Endothelial cell of umbilical vein (primary cell): Measurements from ENCODE around the gene MEF2A. TPM values are rescaled to one million over a fixed set of nuclear protein-coding genes. Genes with fewer than 3 reads are reported as not detected.

ENCODE experiments used
- BruUV-seq: library from RNA; stranded (reverse); fragments of 400-500 nt; replicated peaks from 2 replicates; lab custom pipeline; 2021; lab: Mats Ljungman, UMichigan
- CTCF ChIA-PET: fragments of 300-600, 350-600 bp; sonication (Branson Sonifier 250); formaldehyde crosslinking; loops from one replicate; lab custom pipeline; 2021; ENCODE audit warnings: antibody characterized with exemption, inconsistent platforms; lab: Charles Lee
- POLR2A ChIA-PET: fragments of 300-600, 350-600 bp; sonication (Branson Sonifier 250); formaldehyde crosslinking; loops from one replicate; lab custom pipeline; 2021; ENCODE audit warnings: antibody characterized with exemption, inconsistent platforms; lab: Charles Lee
- DNase-seq: peaks from one replicate; pipeline ENCODE4 v3.0.0-alpha.2; 2011; ENCODE audit warnings: low read depth, low spot score
- FAIRE-seq: peaks from 2 replicates; lab custom pipeline; 2011; peaks lifted over from hg19 to GRCh38; lab: Jason Lieb, UNC
- H2AFZ ChIP-seq: 2 replicates; pipeline ENCODE4 v1.6.0; 2012; ENCODE audit warnings: low read depth, low read length, control low read depth, inconsistent platforms
- H3K27ac ChIP-seq: 2 replicates; pipeline ENCODE4 v1.5.1; 2011; ENCODE audit warnings: low read depth, mild to moderate bottlenecking, control low read depth, low read length, moderate library complexity; ENCODE audit not compliant: insufficient read depth
- H3K27me3 ChIP-seq, 2 experiments: 2 replicates each; pipeline versions ENCODE4 v1.6.0 to v1.6.1; 2011; ENCODE audit warnings: low read length in 2 of 2, mixed read lengths in 1 of 2; ENCODE audit not compliant: control insufficient read depth in 2 of 2, insufficient read depth in 2 of 2
- H3K36me3 ChIP-seq, 2 experiments: 2 replicates in 1 of 2; 3 replicates in 1 of 2; pipeline ENCODE4 v1.5.1; 2011; ENCODE audit warnings: low read length in 2 of 2, mild to moderate bottlenecking in 1 of 2, moderate library complexity in 1 of 2; ENCODE audit not compliant: control insufficient read depth in 2 of 2, insufficient read depth in 2 of 2; ENCODE audit errors: extremely low read depth in 1 of 2
- H3K4me1 ChIP-seq: 3 replicates; pipeline ENCODE4 v1.5.1; 2011; ENCODE audit warnings: mild to moderate bottlenecking, low read length; ENCODE audit not compliant: control insufficient read depth, insufficient read depth; ENCODE audit errors: extremely low read depth
- H3K4me2 ChIP-seq: 2 replicates; pipeline ENCODE4 v1.6.1; 2011; ENCODE audit warnings: low read length, control low read depth, mixed read lengths; ENCODE audit not compliant: insufficient read depth
- H3K4me3 ChIP-seq, 3 experiments: fragments of 200-600 bp in 1 of 3; sonication (generic), shearing (Covaris generic) in 1 of 3; replicated peaks in 1 of 3; 2 replicates each; pipeline ENCODE4 v1.5.1; 2011 to 2016; ENCODE audit warnings: control low read depth in 3 of 3, low read length in 3 of 3, mild to moderate bottlenecking in 2 of 3, inconsistent platforms in 1 of 3, low read depth in 1 of 3, moderate library complexity in 1 of 3; ENCODE audit not compliant: insufficient read depth in 1 of 3
- H3K79me2 ChIP-seq: 2 replicates; pipeline ENCODE4 v1.6.0; 2012; ENCODE audit warnings: low read length, inconsistent platforms; ENCODE audit not compliant: control insufficient read depth, insufficient read depth
- H3K9ac ChIP-seq: replicated peaks from 2 replicates; pipeline ENCODE3; 2011; ENCODE audit warnings: low read length, control low read depth; ENCODE audit not compliant: insufficient read depth; ENCODE audit errors: extremely low read depth
- H3K9me1 ChIP-seq: replicated peaks from 3 replicates; pipeline ENCODE4 v1.6.0; 2011; ENCODE audit warnings: mild to moderate bottlenecking, low read length; ENCODE audit not compliant: control insufficient read depth, insufficient read depth; ENCODE audit errors: extremely low read depth
- H3K9me3 ChIP-seq: replicated peaks from 2 replicates; pipeline ENCODE4 v1.5.1; 2012; ENCODE audit warnings: low read length, inconsistent platforms; ENCODE audit not compliant: control insufficient read depth, insufficient read depth
- H4K20me1 ChIP-seq: replicated peaks from 2 replicates; pipeline ENCODE3; 2011; ENCODE audit warnings: mild to moderate bottlenecking, low read length; ENCODE audit not compliant: control insufficient read depth, insufficient read depth; ENCODE audit errors: extremely low read depth
- EZH2 ChIP-seq: IDR thresholded peaks from 2 replicates; pipeline ENCODE4 v1.6.1; 2012; ENCODE audit warnings: borderline replicate concordance, low read depth, mild to moderate bottlenecking, moderate library complexity, low read length, inconsistent platforms; ENCODE audit not compliant: severe bottlenecking
- FOS ChIP-seq: IDR thresholded peaks from 2 replicates; pipeline ENCODE4 v1.6.1; 2011; ENCODE audit warnings: mild to moderate bottlenecking, low read length, moderate library complexity, borderline replicate concordance; ENCODE audit not compliant: insufficient read depth
- GATA2 ChIP-seq: IDR thresholded peaks from 2 replicates; pipeline ENCODE4 v1.7.0; 2011; ENCODE audit warnings: low read depth, mild to moderate bottlenecking, moderate library complexity, mixed read lengths, low read length; ENCODE audit not compliant: insufficient read length, insufficient read depth
- JUN ChIP-seq: IDR thresholded peaks from 2 replicates; pipeline ENCODE4 v1.6.1; 2011; ENCODE audit warnings: borderline replicate concordance, low read depth; ENCODE audit not compliant: insufficient read length, insufficient read depth
- MAX ChIP-seq: IDR thresholded peaks from 2 replicates; pipeline ENCODE4 v1.6.1; 2011; ENCODE audit not compliant: insufficient read depth, insufficient read length
- MYC ChIP-seq: IDR thresholded peaks from one replicate; pipeline ENCODE4 v1.6.1; 2011; ENCODE audit warnings: mild to moderate bottlenecking, low read depth, low read length
- POLR2A ChIP-seq: IDR thresholded peaks from 2 replicates; pipeline ENCODE4 v1.6.1; 2012; ENCODE audit warnings: low read depth, mild to moderate bottlenecking, control low read depth, low read length
- POLR2AphosphoS5 ChIP-seq: IDR thresholded peaks from 2 replicates; pipeline ENCODE4 v1.6.1; 2012; ENCODE audit warnings: low read depth, mild to moderate bottlenecking, control low read depth, low read length, moderate library complexity; ENCODE audit not compliant: insufficient read depth
- dilution Hi-C: fragments of 300-500 bp; cut with MboI; formaldehyde crosslinking; loops from one replicate; pipeline ENCODE4 v1.15.0; 2019; ENCODE audit warnings: low sequenced_read_pairs; ENCODE audit not compliant: extremely low pct_ligation_motif_present
- intact Hi-C: fragments of 100-400 bp; cut with micrococcal nuclease; formaldehyde crosslinking; loops from one replicate; pipeline ENCODE4 v1.10.0; 2022
- polyA plus RNA-seq, 4 experiments: library from polyadenylated mRNA; depleted of rRNA in 3 of 4; stranded (reverse) in 3 of 4; unstranded in 1 of 4; fragments of >200 nt; gene quantifications; 2 replicates each; pipeline versions ENCODE4 v1.2.1 to v1.2.3, GENCODE V29; 2011 to 2012; ENCODE audit warnings: missing spikeins in 1 of 4
- total RNA-seq: library from RNA; stranded (reverse); gene quantifications from 2 replicates; pipeline ENCODE4 v1.2.3, GENCODE V29; 2021
- TF ChIP-seq, protein P1 (sequence below), 2 donors: IDR thresholded peaks; 1 replicate in 1 of 2; 2 replicates in 1 of 2; pipeline ENCODE4 v1.5.1; 2011; ENCODE audit warnings: low read length in 2 of 2, mild to moderate bottlenecking in 2 of 2, moderate library complexity in 2 of 2, control low read depth in 1 of 2, inconsistent platforms in 1 of 2, low read depth in 1 of 2; ENCODE audit not compliant: insufficient read depth in 1 of 2; ENCODE audit errors: extremely low read depth in 1 of 2

MEF2A gene
- total and polyA plus RNA-seq, 2 donors (not counting 3 experiments of a cell fraction or from before 2014, with no cell fraction given): 38.0 to 45.3 TPM

DNA sequence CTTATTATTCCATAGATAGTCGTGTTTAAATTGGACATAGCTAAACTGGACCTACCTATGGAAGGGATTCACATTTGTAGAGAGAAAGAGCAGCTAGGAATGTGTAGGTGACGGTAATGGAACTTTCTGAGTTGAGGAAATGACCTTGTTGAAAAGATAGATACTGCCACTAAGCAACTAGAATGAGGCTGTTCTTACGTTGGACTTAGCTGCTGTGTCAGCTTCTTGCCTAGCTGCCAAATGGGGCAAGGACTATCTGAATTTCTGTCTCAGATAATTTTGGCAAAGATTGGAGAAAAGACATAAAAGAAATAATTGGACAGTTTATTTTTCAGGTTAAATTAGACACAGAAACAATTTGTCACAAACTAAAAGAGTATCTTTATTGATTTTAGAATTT lies 68.8 kb downstream of the MEF2A start:
- intact Hi-C loops: no loop called here

More for the DNA sequence above, 68.8 kb downstream of the MEF2A start:
- ChIA-PET POLR2A (no interaction called here), CTCF (no interaction called here)
- H3K27ac ChIP-seq: no peak overlapping the region
- H3K4me2 ChIP-seq: no peak overlapping the region
- H3K9ac ChIP-seq: no peak overlapping the region
- no TSS peak for BruUV-seq
- H3K9me1 ChIP-seq: no peaks in the 10 kb centered on the region
- no peak for DNase-seq
- peaks cover 0 to 2% of the 10 kb centered on the region in 2 experiments for H3K36me3 ChIP-seq
- no peaks in the 10 kb centered on the region for H3K27me3 ChIP-seq
- peaks cover 28% of the 10 kb centered on the region for H3K79me2 ChIP-seq
- no peak overlapping the region for H3K4me3 ChIP-seq
- H3K4me1 ChIP-seq: peaks cover 16% of the 10 kb centered on the region
- H4K20me1 ChIP-seq: no peaks in the 10 kb centered on the region
- TF ChIP-seq, protein P1, sequence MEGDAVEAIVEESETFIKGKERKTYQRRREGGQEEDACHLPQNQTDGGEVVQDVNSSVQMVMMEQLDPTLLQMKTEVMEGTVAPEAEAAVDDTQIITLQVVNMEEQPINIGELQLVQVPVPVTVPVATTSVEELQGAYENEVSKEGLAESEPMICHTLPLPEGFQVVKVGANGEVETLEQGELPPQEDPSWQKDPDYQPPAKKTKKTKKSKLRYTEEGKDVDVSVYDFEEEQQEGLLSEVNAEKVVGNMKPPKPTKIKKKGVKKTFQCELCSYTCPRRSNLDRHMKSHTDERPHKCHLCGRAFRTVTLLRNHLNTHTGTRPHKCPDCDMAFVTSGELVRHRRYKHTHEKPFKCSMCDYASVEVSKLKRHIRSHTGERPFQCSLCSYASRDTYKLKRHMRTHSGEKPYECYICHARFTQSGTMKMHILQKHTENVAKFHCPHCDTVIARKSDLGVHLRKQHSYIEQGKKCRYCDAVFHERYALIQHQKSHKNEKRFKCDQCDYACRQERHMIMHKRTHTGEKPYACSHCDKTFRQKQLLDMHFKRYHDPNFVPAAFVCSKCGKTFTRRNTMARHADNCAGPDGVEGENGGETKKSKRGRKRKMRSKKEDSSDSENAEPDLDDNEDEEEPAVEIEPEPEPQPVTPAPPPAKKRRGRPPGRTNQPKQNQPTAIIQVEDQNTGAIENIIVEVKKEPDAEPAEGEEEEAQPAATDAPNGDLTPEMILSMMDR (IDR thresholded peaks at IDR 0.05; ENCODE audit: extremely low read depth in 1 of 2, insufficient read depth in 1 of 2, low read depth in 1 of 2, low read length in 2 of 2): no peak
- no peak for TF ChIP-seq MYC
- TF ChIP-seq FOS: no peak
- no peak for TF ChIP-seq MAX
- no peak for TF ChIP-seq POLR2A
- no peak for TF ChIP-seq JUN
- no peak for TF ChIP-seq GATA2
- no peak for TF ChIP-seq POLR2AphosphoS5
- TF ChIP-seq EZH2: no peak
- dilution Hi-C loops: no loop called here
- H3K9me3 ChIP-seq: no peaks in the 10 kb centered on the region
- no peak for FAIRE-seq
- H2AFZ ChIP-seq: no peak overlapping the region
